Astrocyte (in vitro differentiated cells and primary cell): ENCODE data around the gene ZNF8.
"Not testable (repeated sequence)": the region's sequence is repeated elsewhere in the genome, so short reads cannot be mapped to it uniquely, and the experiment has no call there.

Experiments used
- EZH2 ChIP-seq: IDR thresholded peaks from 2 replicates; pipeline ENCODE4 v1.6.1; 2012; ENCODE audit warnings: mild to moderate bottlenecking, low read length, inconsistent platforms; ENCODE audit not compliant: insufficient read depth
- TF ChIP-seq, protein P1 (sequence below): IDR thresholded peaks from 2 replicates; pipeline ENCODE4 v1.5.1; 2011; ENCODE audit warnings: low read depth, mild to moderate bottlenecking, inconsistent platforms, low read length, moderate library complexity; ENCODE audit not compliant: insufficient read depth

DNA sequence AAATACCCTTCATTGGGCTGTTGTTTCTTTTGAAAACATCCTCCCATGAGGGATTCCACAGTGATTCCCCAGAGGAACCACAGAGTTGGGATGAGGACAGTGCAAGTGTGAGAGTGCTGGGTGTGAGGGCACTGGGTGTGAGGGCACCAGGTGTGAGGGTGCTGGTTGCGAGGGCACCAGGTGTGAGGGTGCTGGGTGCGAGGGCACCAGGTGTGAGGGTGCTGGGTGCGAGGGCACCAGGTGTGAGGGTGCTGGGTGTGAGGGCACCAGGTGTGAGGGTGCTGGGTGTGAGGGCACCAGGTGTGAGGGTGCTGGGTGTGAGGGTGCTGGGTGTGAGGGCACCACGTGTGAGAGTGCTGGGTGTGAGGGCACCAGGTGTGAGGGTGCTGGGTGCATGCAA lies 20.5 kb upstream of the ZNF8 start:
- TF ChIP-seq, protein P1, sequence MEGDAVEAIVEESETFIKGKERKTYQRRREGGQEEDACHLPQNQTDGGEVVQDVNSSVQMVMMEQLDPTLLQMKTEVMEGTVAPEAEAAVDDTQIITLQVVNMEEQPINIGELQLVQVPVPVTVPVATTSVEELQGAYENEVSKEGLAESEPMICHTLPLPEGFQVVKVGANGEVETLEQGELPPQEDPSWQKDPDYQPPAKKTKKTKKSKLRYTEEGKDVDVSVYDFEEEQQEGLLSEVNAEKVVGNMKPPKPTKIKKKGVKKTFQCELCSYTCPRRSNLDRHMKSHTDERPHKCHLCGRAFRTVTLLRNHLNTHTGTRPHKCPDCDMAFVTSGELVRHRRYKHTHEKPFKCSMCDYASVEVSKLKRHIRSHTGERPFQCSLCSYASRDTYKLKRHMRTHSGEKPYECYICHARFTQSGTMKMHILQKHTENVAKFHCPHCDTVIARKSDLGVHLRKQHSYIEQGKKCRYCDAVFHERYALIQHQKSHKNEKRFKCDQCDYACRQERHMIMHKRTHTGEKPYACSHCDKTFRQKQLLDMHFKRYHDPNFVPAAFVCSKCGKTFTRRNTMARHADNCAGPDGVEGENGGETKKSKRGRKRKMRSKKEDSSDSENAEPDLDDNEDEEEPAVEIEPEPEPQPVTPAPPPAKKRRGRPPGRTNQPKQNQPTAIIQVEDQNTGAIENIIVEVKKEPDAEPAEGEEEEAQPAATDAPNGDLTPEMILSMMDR = not testable (repeated sequence)
- not testable (repeated sequence) for TF ChIP-seq EZH2
